ENCODE results near the gene KLHDC8A.
A peak's percentile ranks its signal among the peaks of the same experiment; 100 is the strongest.

KLHDC8A gene

GRCh38 chr1:205296154-205296553, 60.6 kb downstream of the KLHDC8A start:
- DNase-seq (ENCODE audit: low spot score): no peak

- no peak for DNase-seq (ENCODE audit: low spot score)
Measured at GRCh38 chr1:205294934-205295333, 61.8 kb downstream of the KLHDC8A start.

- peak; percentile 94 for DNase-seq (ENCODE audit: low spot score)
Measured at GRCh38 chr1:205294175-205294917, 62.4 kb downstream of the KLHDC8A start.

- DNase-seq (ENCODE audit: low spot score): no peak
Measured at GRCh38 chr1:205293350-205294074, 63.2 kb downstream of the KLHDC8A start.

GRCh38 chr1:205291596-205291995, 65.1 kb downstream of the KLHDC8A start:
- DNase-seq (ENCODE audit: low spot score): no peak

GRCh38 chr1:205287767-205288559, 68.8 kb downstream of the KLHDC8A start:
- no peak for DNase-seq (ENCODE audit: low spot score)

- DNase-seq (ENCODE audit: low spot score): no peak
Measured at GRCh38 chr1:205287076-205287475, 69.6 kb downstream of the KLHDC8A start.

- no peak for DNase-seq (ENCODE audit: low spot score)
Measured at GRCh38 chr1:205286335-205286950, 70.3 kb downstream of the KLHDC8A start.

Measured in COLO829 (cell line).